Activated CD8-positive, alpha-beta memory T cell treated with anti-CD3 and anti-CD28 coated beads, Interleukin-2, amount 50 U/mL, for 24 hours (primary cell): ENCODE results near the gene CEMIP2.
"Not testable (repeated sequence)": the region's sequence is repeated elsewhere in the genome, so short reads cannot be mapped to it uniquely, and the experiment has no call there.

Experiments used
- DNase-seq: peaks from one replicate; pipeline ENCODE4 v3.0.0-alpha.2; 2020; ENCODE audit errors: extremely low read depth

Gene CEMIP2

DNA sequence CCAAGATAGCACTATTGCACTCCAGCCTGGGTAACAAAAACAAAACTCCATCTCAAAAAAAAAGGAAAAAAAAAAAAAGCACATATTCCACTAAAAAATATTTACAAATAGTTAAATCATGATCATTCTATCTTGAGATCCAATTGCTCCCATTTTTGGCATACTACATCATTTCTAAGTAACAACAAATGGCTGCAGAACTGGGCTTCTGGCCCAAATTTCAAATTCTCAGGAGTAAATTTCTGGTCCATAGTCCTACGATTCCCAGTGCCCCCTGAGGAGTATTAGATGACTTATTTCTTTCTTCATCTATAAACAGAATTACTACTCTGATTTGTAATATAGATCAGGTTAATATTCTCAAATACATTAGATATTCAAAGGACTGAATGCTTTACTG is 62.1 kb downstream of the CEMIP2 start:
- DNase-seq = no peak

DNA sequence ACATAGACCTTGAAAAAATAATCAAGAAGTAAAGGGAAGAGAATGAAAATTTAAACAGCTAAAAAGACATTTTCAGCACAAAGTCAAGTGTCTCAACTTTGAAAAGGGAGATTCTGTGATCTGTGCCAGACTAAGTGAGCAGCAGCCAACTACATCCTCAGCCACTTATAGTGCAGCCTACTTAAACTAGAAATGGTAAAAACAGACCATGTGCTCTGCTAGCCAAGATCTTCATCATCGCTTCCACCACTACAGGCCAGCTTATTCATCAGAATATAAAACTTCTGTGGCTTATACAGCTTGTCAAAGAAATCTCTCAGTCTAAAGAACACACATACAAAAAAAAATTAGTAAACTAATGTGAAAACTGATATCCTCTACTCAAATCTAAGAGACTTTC is 63.5 kb downstream of the CEMIP2 start:
- no peak for DNase-seq

DNA sequence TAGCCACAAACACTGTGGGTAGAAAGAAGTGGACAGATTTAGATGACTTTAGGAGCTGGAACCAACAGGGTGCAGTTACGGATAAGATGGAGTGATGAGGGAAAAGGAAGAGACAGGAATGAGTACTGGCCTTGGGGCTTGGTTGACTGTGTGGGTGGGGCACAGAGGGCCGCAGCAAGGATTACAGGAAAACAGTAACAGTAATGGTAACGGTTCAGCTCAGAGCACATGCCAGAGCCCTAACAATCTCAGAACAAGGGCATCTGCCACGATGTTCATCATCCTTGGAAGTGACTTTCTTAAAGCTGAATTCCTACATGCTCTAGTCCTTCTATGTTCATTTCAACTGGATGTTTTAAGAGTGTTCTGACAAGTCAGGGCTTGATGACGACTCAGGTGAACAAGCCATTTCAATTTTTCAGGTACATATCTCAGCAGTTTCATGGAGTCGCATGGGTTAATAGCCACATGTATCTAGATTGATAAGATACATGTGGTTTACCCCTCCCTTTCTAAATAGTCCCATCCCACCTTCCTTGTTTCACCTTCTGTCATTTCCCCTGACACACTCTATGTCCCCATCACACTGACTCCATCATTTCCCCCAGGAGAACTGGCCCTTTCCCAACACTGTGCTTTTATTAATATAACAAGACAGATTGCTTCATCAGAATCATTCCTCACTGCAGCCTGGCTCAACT is 65.0 kb downstream of the CEMIP2 start:
- DNase-seq = no peak

DNA sequence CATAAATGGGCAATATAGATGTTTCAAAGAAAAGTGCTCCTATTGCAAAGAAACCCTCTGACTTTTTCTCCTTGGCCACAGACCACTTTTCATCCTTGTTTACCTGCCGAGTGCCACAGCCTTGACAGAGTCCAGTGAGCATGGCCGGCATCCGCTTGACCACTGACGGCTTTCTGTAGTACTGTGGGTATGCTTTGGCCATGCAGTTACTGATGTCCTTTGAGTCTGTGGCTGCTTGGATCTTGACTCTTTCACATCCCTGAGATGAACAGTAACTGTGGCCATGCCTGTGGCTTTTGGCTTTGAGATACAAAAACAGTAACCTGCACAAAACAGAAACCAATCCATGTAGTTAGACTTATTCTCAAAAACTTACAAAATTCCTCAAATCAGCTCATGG is 70.4 kb downstream of the CEMIP2 start:
- no peak for DNase-seq

DNA sequence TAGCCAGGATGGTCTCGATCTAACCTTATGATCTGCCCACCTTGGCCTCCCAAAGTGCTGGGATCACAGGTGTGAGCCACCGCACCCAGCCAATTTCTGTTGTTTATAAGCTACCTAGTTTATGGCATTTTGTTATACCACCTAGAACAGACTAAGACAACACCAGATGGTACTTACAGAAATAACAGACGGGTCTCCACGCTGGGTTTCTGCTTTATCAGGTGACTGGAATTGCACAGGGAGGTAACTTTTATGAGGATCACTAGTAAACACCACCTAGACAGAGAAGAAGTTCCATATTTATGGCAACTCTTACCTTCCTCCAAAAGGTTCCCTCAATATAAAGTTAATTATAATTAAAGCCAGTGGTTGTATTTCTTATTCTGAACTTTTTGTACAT is 74.0 kb downstream of the CEMIP2 start:
- DNase-seq = no peak

DNA sequence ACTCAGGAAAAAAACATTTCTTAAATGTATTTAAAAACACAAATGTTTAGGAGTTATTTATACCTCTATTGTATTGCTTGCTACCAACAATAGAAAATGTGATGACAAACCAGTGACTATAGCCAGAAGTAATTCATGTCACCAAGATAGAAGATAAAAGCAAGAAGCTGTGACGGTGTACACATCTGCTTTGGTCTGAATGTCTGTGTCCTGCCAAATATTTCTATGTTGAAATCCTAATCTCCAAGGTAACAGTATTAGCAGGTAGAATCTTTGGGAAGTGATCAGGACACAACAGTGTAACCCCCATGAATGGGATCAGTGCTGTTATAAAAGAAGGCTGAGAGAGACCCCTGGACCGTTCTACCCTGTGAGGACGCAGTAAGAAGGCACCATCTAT is 74.7 kb downstream of the CEMIP2 start:
- no peak for DNase-seq

DNA sequence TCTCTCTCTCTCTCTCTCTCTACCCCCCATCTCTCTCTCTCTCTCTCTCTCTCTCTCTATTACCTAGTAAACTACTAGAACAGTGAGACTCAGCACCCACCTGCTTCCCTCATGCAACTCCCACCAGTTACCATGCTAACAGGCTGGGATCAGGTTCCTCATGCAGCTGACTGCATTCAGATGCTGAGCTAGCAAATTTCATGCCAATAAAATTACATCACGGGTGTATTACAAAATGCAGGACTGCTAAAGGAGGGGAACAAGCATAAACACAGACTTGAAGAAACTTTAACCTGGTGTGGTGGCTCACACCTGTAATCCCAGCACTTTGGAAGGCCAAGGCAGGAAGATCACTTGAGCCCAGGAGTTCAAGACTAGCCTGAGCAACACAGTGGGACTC is 76.0 kb downstream of the CEMIP2 start:
- DNase-seq = no peak

DNA sequence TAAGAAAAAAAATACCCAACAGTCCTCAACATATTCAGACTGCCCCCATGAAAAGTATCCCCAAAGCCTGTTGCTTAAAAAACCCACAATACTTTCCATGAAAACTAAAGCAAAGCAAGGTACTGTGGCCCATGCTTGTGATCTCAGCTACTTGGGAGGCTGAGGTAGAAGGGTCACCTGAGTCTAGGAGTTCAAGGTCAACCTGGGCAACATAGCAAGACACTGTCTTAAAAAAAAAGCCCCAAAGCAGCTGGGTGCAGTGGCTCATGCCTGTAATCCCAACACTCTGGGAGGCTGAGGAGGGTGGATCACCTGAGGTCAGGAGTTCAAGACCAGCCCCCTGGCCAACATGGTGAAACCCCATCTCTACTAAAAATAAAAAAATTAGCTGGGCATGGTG is 76.7 kb downstream of the CEMIP2 start:
- DNase-seq = not testable (repeated sequence)

DNA sequence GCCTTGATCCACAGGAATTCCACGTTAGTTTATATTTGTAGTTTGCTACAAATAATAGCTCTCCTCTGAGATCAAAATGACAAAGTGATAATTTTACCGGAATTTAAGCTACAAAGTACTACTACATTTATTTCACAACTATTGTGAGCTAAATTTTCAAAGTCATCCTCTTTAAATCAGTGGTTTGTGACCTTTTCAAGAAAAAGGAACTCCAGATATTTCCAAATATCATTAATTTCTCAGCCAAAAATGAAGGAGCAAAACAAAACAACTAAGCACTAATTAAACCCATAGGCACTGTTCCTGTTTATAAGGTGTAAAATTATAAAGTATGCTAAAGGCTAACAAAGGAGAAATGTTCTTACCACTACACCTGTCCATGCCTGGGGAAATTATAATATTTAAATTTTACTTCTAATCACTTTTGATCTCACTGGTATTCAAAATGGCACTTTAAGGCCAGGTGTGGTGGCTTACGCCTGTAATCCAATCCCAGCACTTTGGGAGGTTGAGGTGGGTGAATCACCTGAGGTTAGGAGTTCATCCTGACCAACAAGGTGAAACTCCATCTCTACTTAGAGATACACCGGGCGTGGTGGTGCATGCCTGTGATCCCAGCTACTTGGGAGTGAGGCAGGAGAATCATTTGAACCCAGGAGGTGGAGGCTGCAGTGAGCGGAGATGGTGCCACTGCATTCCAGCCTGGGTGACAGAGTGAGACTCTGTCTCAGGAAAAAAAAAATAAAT is 77.5 kb downstream of the CEMIP2 start:
- no peak for DNase-seq

DNA sequence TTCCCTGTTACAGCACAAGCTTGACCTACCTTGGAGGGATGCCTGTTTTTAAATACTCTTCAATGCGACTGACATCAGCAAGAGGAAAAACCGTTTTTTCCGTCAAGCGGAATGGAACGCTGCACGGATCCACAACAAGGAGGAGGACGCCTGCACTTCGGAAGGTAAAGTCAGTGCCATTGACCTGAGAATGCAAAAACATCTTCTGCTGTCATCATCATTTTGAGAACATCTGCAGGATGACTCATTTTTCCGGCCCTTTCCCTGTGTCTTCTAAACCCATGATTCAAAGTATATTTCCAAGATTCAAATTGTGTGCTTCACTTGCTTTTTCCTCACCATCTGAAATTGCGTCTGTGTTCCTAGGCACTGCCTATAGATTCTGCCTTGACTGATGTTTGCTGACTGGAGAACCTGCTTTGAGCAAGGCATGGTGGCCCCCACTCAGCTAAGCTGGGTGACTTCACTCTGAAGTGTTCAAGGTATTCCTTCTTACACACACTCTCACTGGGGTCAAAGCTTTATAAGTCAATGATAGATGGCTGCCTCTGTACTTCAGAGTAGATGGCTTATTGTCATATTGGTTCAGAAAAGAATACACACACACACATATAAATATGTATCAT is 78.1 kb downstream of the CEMIP2 start:
- no peak for DNase-seq

DNA sequence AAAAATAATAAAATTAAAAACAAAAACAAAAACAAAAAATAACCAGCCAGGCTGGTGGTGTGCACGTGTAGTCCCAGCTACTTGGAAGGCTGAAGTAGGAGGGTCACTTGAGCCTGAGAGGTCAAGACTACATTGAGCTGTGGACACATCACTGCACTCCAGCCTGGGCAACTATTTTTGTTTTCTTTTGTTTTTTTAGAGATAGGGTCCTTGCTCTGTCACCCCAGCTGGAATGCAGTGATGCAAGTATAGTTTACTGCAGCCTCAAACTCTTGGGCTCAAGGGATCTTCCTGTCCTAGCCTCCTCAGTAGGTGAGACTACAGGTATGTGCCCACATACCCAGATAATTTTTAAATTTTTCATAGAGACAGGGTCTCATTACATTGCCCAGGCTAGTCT is 80.6 kb downstream of the CEMIP2 start:
- DNase-seq = no peak

DNA sequence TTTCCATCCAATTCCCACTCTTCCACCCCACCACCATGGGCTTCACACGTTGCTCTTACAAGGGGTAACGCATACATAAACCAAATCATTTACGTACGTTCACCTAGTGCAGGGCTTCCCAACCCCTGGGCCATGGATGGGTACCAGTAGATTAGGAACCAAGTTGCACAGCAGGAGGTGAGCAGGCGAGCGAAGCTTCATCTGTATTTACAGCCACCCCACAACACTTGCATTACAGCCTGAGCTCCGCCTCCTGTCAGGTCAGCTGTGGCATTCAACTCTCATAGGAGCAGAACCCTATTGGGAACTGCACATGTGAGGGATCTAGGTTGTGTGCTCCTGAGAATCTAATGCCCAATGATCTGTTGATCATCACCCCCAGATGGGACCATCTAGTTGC is 82.3 kb downstream of the CEMIP2 start:
- DNase-seq = no peak

DNA sequence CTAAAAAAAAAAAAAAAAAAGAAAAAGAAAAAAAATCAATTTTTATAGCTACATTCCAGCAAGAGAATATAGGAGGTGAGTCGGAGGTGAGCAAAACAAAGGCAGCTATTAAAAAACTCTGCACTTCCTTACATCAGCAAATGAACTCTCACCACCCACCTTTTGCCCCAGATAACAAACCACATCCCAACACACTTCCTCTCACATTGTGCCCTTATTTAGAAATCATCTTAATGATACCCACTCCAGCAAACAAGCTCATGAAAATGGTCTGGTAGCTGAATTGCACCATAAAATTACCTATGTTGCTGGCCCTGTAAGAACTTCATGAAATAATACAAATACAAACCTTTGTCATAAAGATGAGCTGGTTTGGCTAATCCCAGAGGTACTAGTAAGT is 82.9 kb downstream of the CEMIP2 start:
- no peak for DNase-seq

DNA sequence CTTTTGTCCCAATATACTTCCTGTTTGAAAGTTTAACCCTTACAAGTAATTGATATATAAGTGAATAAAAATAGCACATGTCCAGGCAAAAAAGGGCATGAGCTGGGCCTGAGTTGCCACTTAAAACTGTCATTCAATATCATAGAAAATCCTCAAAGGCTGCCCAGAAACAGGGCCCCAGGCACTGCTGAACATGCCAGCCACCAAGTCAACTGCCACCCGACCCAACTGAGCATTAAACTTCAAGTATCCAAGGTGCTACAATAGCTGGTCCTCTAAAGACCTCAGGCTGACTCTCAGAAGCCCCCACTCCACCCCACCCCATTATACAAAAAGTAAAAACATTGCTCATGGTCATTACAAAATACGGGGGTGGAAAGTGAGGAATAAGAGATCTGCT is 83.7 kb downstream of the CEMIP2 start:
- no peak for DNase-seq

DNA sequence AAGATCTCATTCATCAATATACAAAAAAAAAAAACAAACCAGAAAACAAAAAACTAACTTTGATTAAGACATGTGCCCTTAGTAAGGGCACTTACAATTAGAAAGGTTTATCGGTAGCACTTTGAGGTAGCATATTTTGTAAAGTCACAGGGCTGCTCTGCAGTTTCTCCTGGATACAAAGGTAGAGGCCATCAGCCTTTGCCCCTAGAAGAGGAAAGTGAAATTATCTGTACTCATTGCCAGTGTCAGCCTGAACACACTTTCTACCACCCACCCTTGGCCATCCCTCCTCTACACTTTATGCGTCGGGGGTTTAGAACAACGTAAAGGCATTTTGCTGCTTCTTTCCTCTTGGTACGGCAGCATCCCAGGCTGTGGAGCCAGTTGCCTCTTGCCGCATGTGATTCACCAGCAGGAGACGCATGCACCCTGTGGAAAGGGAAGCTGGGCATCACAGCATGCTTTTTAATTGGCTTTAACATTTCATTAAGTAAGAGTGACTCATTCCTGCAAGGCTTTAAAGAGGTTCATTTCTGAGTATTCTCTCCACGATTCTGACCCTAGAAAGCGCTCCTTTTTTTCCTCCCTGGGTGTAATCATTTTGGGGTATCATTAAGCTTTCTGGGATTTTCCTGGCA is 84.6 kb downstream of the CEMIP2 start:
- DNase-seq = no peak

DNA sequence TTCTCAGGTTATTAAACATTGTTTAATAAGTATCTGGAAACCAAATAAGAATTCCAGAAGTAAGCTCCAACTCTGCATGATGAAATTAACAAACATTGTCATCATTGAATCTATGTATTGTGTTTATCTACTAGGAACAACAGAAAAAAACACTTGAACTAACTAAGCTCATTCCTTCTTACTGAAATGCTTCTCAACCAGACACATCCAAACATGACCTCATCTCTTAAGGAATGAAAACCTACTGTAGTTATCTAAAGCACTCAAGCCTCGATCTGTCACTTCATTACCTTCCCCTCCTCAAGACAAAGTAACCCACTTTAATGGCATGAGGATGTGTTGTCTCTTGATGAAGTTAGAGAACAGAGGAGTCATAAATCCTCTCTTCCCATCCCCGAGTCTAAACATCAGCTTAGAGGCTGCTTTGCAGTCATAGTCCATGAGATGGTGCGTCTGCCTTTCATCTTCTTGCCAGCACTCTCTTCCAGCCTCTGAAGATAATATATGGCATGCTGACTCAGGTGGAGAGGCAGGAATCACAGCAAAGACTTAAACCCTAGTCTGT is 86.5 kb downstream of the CEMIP2 start:
- DNase-seq = no peak

DNA sequence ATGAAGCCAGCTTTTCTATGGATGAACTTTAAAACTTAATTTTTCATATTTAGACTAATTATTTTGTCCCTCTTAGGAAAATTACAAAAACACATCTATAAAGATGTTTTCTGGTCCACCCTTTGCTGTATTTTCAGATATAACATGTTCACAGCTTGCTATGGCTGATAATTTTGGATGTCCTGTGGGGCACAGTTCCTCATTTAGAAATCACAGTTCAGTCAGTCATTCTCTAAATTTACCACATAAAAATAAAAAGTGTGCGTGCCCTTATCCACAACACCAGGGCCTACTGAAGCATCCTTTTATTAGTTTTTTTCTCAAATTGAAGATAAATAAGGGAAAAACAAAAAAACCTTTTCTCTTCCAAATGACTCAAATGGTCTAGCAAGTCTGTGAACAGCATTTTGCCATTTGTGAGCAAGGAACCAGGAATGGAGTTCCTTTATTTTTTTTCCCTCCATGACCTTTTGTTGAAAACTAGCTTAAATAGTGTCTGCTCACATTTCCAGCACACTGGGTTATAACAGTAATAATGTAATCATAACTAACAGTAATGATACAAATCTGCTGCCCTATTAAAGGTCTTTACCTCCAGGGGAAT is 87.1 kb downstream of the CEMIP2 start:
- no peak for DNase-seq

DNA sequence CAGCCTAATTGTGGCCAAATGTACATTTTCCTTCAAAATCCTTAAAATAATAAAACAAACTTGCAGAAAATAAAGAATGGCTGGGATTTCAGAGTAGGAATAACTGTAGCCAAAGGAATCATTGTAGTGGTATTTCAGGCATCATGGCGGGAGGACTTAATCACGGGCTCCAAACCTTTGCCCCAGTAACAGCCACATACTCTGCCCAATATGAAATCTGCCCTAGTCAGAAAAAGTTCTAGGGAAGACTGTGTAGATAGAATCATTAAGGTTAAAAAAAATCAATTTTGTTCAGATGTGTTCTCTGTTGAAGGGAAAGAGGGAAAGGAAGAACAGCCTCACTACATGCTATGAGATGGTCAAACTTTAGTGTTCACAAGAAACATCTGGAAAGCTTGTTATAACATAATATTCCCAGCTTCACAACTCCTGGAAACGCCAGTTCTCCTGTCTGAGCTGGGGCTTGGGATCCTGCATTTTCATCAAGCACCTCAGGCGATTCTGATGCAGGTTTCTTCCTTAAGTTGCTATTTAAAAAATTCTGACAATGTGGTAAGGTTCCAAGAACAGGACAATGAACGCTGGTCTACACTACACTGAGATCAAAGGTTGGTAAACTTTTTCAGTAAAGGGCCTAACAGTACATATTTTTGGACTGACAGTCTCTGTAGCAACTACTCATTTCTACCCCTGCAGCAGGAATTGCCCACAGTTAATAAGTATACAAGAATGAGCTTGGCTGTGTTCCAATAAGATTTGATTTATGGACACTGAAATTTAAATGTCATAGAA is 87.9 kb downstream of the CEMIP2 start:
- DNase-seq = no peak

DNA sequence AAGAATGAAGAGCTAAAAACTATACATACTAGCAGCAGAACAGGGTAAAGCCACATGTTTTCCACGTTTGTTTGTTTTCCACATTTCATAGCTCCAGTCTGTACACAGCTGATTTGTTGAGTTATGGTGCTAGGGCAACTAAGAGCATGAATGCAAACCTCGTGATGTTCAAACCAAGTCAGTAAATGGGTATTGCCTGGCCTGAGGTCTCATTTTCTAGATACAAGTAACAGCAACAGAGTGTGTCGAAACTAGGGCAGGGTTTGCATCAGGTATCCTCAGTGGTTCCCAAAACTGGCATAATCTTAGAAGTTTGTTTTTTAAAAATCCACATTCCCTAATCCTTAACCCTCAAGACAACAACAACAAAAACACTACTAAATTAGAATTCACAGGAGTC is 89.3 kb downstream of the CEMIP2 start:
- DNase-seq = no peak

DNA sequence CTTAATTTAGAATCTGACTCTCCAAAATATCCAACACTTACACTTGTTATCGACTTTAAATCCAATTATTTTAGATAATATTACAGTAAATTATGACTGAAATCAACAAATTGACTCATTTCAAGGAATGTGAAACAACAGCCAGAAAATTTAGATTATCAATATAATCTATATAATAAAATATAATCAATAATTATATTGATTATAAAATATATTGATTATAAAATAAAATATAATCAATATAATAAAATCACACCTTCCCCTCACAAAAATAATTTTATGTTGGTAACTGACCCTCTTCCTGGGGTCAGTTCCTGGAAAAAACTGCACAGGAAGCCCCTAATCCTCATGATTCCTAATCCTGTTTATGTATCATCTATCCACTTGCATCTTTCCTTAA is 91.1 kb downstream of the CEMIP2 start:
- DNase-seq = no peak

DNA sequence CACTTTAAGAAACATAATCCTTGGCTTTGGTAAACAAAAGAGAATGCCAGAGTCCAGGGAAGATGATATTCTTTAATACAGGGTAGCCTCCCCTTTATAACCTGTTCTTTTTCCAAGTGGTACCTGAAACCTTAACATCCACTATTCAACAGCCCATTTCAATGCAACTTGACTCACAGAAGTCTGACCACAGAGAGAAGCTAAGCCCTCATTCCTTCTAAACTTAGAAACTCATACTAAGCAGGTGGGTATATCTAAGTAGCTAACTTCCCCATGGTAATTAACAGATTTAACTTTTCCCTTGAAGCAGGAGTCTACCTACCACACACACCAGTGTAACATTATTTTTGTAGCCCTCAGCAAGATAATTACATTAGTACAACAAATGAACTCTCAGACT is 91.9 kb downstream of the CEMIP2 start:
- DNase-seq = no peak
